Measurements from ENCODE around the gene MDM2.

MDM2 gene

DNA sequence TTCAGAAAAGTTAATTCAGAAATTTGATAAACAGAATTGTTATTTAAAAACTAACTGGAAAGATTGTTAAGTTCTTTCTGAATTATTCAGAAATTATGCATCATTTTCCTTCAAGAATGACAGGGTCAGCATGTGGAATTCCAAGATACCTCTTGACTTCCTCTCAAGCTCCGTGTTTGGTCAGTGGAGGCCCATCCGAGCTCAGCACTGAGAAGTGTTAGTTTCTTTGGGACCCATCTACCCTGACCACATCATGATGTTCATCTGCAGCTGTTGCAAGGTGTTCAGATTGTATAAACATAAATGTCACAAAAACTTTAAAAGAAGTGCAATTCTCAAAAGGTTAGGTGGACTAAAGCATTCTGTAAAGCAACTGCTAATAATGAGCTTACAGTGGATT is 33.7 kb downstream of the MDM2 start:
- Histone ChIP-seq H3K9ac (ENCODE audit: low read length) (no peak overlapping the region), H3K27me3 (ENCODE audit: control insufficient read depth, insufficient read depth, low read length) (no peaks in the 10 kb centered on the region), H3K36me3 (ENCODE audit: control insufficient read depth, insufficient read depth, low read length) (peaks cover 13% of the 10 kb centered on the region), H3K4me3 (ENCODE audit: low read length) (no peak overlapping the region), H3K27ac (ENCODE audit: low read depth, low read length) (no peak overlapping the region), H3K4me1 (ENCODE audit: control insufficient read depth, insufficient read depth, low read length) (no peaks in the 10 kb centered on the region)

GRCh38 chr12:68842123-68842522 is 34.1 kb downstream of the MDM2 start:
- Histone ChIP-seq H3K4me1 (ENCODE audit: control insufficient read depth, insufficient read depth, low read length) (no peaks in the 10 kb centered on the region), H3K27ac (ENCODE audit: low read depth, low read length) (no peak overlapping the region), H3K27me3 (ENCODE audit: control insufficient read depth, insufficient read depth, low read length) (no peaks in the 10 kb centered on the region), H3K36me3 (ENCODE audit: control insufficient read depth, insufficient read depth, low read length) (peaks cover 13% of the 10 kb centered on the region), H3K9ac (ENCODE audit: low read length) (no peak overlapping the region), H3K4me3 (ENCODE audit: low read length) (no peak overlapping the region)

GRCh38 chr12:68842784-68843567 is 35.0 kb downstream of the MDM2 start:
- no peak overlapping the region for H3K27ac ChIP-seq (ENCODE audit: low read depth, low read length)
- H3K9ac ChIP-seq (ENCODE audit: low read length): no peak overlapping the region
- no peaks in the 10 kb centered on the region for H3K4me1 ChIP-seq (ENCODE audit: control insufficient read depth, insufficient read depth, low read length)
- peaks cover 12% of the 10 kb centered on the region for H3K36me3 ChIP-seq (ENCODE audit: control insufficient read depth, insufficient read depth, low read length)
- no peaks in the 10 kb centered on the region for H3K27me3 ChIP-seq (ENCODE audit: control insufficient read depth, insufficient read depth, low read length)
- no peak overlapping the region for H3K4me3 ChIP-seq (ENCODE audit: low read length)

DNA sequence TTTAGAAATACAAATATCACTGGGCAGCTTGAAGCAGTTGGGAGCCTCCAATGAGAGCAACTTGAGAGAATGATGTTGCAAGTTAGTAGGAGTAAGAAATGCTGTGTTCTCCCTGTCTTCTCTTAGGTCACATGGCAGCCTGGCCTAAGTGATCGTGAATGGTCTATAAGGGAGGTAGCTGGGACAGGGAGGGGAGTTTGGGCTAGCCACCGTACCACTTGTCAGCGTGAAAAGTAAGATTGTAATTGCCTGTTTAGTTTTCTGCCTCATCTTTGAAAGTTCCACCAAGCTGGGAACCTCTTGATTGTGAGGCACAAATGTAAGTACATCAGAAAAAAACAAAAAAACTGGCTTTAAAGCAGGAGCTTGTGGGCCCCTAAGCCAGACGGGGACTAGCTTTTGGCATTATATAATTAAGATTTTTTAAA is 36.4 kb downstream of the MDM2 start:
- Histone ChIP-seq H3K36me3 (ENCODE audit: control insufficient read depth, insufficient read depth, low read length) (peaks cover 5% of the 10 kb centered on the region), H3K27me3 (ENCODE audit: control insufficient read depth, insufficient read depth, low read length) (no peaks in the 10 kb centered on the region), H3K4me3 (ENCODE audit: low read length) (no peak overlapping the region), H3K4me1 (ENCODE audit: control insufficient read depth, insufficient read depth, low read length) (no peaks in the 10 kb centered on the region), H3K9ac (ENCODE audit: low read length) (no peak overlapping the region), H3K27ac (ENCODE audit: low read depth, low read length) (no peak overlapping the region)

DNA sequence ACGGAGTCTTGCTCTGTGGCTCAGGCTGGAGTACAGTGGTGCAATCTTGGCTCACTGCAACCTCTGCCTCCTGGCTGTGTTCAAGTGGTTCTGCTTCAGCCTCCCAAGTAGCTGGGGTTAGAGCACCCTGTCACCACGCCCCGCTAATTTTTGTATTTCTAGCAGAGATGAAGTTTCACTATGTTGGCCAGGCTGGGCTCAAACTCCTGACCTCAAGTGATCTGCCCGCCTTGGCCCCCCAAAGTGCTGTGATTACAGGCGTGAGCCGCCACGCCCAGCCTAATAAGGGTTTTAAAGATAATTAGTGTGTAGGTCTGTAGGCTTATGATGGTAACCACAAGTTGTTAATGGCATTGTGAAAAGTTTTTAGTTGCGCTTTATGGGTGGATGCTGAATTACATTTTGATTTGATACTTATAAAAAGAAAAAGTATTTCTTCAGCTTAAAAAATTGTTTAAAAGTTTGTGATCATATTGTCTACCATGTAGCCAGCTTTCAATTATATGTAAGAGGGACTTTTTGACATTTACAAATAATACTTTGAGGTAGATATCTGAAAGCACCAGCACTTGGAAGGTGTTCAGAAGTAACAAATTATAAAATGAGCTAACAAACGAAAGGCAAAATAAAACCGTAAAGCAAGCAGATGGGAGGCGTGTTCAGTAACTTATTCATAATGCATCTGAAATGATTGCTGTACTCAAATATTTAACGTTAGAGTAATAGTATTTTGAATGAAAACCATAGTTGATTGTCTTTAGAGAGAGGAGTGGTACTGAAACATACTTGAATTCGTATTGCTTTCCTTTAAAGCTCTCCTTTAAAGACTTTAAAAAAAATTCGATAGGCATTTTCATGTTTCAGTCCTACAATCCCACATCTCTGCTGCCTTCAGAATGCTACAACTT is 37.1 kb downstream of the MDM2 start:
- no peaks in the 10 kb centered on the region for H3K4me1 ChIP-seq (ENCODE audit: control insufficient read depth, insufficient read depth, low read length)
- no peaks in the 10 kb centered on the region for H3K27me3 ChIP-seq (ENCODE audit: control insufficient read depth, insufficient read depth, low read length)
- H3K4me3 ChIP-seq (ENCODE audit: low read length): no peak overlapping the region
- no peak overlapping the region for H3K9ac ChIP-seq (ENCODE audit: low read length)
- no peak overlapping the region for H3K27ac ChIP-seq (ENCODE audit: low read depth, low read length)
- H3K36me3 ChIP-seq (ENCODE audit: control insufficient read depth, insufficient read depth, low read length): peaks cover 2% of the 10 kb centered on the region

- no peak overlapping the region for H3K4me3 ChIP-seq (ENCODE audit: low read length)
- no peak overlapping the region for H3K9ac ChIP-seq (ENCODE audit: low read length)
- no peaks in the 10 kb centered on the region for H3K27me3 ChIP-seq (ENCODE audit: control insufficient read depth, insufficient read depth, low read length)
Observed at GRCh38 chr12:68846811-68847210, 38.8 kb downstream of the MDM2 start.

DNA sequence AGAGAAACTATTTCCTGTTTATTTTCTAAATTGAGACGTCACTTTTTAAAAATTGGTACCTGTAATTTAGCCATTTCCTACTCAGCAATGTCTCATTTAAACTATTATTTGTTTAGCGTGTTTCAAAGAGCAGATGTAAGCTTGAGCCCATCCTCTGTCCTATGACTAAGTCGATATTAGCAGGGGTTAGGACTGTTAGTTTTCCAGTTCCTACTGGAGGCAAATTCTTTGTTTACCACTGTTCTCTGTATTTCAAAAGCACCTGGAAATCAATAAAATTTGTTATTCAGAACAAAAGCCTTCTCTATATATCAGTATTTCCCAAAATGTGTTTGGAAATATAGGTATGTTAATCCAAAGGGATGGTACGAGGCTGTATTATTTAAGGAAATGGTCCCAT is 42.4 kb downstream of the MDM2 start:
- Histone ChIP-seq H3K36me3 (ENCODE audit: control insufficient read depth, insufficient read depth, low read length) (no peaks in the 10 kb centered on the region), H3K4me1 (ENCODE audit: control insufficient read depth, insufficient read depth, low read length) (no peaks in the 10 kb centered on the region), H3K9ac (ENCODE audit: low read length) (no peak overlapping the region), H3K27ac (ENCODE audit: low read depth, low read length) (no peak overlapping the region), H3K4me3 (ENCODE audit: low read length) (no peak overlapping the region), H3K27me3 (ENCODE audit: control insufficient read depth, insufficient read depth, low read length) (no peaks in the 10 kb centered on the region)

More at GRCh38 chr12:68846811-68847210, 38.8 kb downstream of the MDM2 start:
- Histone ChIP-seq H3K4me1 (ENCODE audit: control insufficient read depth, insufficient read depth, low read length) (no peaks in the 10 kb centered on the region), H3K27ac (ENCODE audit: low read depth, low read length) (no peak overlapping the region), H3K36me3 (ENCODE audit: control insufficient read depth, insufficient read depth, low read length) (peaks cover 2% of the 10 kb centered on the region)

DNA sequence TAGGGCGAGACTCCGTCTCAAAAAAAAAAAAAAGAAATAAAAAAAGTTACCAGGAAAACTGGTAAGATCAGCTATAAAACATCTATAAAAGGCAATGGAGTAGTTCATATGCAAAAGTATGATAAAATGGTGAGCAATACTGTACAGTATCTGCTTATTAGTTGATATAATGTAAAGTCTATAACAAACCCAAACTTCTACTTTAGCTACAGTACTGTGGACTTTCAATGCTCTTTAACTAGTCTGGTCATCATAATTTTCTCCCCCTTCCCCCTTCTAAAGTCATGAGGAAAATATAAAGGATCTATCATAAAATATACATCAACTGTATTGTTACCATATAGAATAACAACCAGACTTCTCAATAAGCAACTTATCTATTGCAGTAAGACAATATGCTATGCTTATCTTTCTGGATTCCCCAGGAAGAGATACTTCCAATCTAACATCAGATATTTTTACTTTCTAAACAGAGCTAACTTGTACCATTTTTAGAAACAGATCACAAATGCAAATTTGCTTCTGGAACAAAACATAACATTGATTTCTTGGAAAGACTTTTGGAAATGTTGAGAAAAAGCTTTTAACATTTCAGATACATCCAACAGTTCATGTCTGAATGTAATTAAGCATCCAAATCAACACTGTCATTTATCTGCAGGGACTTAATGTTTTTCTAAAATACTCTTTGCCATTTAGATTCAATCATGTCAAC is 43.8 kb downstream of the MDM2 start:
- Histone ChIP-seq H3K9ac (ENCODE audit: low read length) (no peak overlapping the region), H3K36me3 (ENCODE audit: control insufficient read depth, insufficient read depth, low read length) (no peaks in the 10 kb centered on the region), H3K4me3 (ENCODE audit: low read length) (no peak overlapping the region), H3K27me3 (ENCODE audit: control insufficient read depth, insufficient read depth, low read length) (no peaks in the 10 kb centered on the region), H3K27ac (ENCODE audit: low read depth, low read length) (no peak overlapping the region), H3K4me1 (ENCODE audit: control insufficient read depth, insufficient read depth, low read length) (no peaks in the 10 kb centered on the region)

DNA sequence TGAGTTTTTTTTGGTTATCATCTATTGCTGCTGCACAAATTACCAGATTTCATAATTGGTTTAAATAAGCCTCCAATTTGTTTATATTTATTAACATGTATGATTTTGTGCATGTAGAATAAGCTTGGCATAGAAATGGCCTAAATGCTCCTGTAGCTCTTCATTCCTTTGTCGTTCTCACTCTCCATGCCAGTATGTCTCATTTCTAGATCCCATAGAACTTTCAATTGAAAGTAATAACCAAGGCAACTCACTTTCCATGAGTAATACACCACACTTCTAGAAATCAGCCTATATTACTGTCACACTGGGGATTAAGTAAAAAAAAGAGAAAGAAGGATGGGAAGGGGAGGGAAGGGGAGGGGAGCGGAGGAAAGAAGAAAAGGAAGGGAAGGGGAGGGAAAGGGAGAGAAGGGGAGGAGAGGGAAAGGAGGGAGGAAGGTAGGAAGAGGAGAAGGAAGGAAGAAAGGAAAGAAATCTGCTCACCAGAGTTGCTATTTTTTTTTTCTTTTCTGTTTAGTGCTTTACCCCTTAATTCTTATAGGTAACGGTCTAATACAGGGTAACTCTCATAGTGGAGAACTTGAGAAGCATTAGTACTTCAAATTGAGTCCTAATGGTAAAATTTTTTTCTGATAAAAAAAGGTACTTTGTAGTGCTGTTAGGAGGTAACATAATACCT is 45.6 kb downstream of the MDM2 start:
- Histone ChIP-seq H3K4me3 (ENCODE audit: low read length) (no peak overlapping the region), H3K4me1 (ENCODE audit: control insufficient read depth, insufficient read depth, low read length) (no peaks in the 10 kb centered on the region), H3K9ac (ENCODE audit: low read length) (no peak overlapping the region), H3K27ac (ENCODE audit: low read depth, low read length) (no peak overlapping the region), H3K27me3 (ENCODE audit: control insufficient read depth, insufficient read depth, low read length) (no peaks in the 10 kb centered on the region), H3K36me3 (ENCODE audit: control insufficient read depth, insufficient read depth, low read length) (no peaks in the 10 kb centered on the region)

GRCh38 chr12:68854078-68854468 is 46.1 kb downstream of the MDM2 start:
- H3K4me1 ChIP-seq (ENCODE audit: control insufficient read depth, insufficient read depth, low read length): no peaks in the 10 kb centered on the region
- H3K9ac ChIP-seq (ENCODE audit: low read length): no peak overlapping the region
- H3K27me3 ChIP-seq (ENCODE audit: control insufficient read depth, insufficient read depth, low read length): no peaks in the 10 kb centered on the region
- no peak overlapping the region for H3K27ac ChIP-seq (ENCODE audit: low read depth, low read length)
- H3K4me3 ChIP-seq (ENCODE audit: low read length): no peak overlapping the region
- no peaks in the 10 kb centered on the region for H3K36me3 ChIP-seq (ENCODE audit: control insufficient read depth, insufficient read depth, low read length)

- Histone ChIP-seq H3K27ac (ENCODE audit: low read depth, low read length) (no peak overlapping the region), H3K4me3 (ENCODE audit: low read length) (no peak overlapping the region), H3K27me3 (ENCODE audit: control insufficient read depth, insufficient read depth, low read length) (no peaks in the 10 kb centered on the region), H3K9ac (ENCODE audit: low read length) (no peak overlapping the region), H3K4me1 (ENCODE audit: control insufficient read depth, insufficient read depth, low read length) (no peaks in the 10 kb centered on the region), H3K36me3 (ENCODE audit: control insufficient read depth, insufficient read depth, low read length) (no peaks in the 10 kb centered on the region)
Observed at GRCh38 chr12:68854554-68854953, 46.6 kb downstream of the MDM2 start.

DNA sequence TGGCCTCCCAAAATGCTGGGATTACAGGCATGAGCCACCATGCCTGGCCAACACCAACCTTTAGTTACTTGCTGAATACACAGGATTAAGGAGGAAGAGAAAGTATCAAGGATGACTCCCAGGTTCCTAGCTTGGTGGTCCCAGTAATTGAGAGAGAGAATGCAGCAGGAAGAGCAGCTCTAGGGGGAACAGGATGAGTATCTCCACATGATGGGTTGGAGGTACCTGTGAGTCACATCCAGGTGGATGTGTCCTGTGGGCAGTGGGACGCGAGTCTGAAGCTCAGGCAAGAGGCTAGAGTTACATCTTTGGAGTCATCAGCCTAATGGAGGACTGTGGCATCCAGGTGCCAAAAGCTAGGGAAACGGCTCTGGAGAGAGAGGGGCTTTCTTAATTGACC is 47.1 kb downstream of the MDM2 start:
- H3K36me3 ChIP-seq (ENCODE audit: control insufficient read depth, insufficient read depth, low read length): no peaks in the 10 kb centered on the region
- no peak overlapping the region for H3K9ac ChIP-seq (ENCODE audit: low read length)
- H3K4me3 ChIP-seq (ENCODE audit: low read length): no peak overlapping the region
- H3K4me1 ChIP-seq (ENCODE audit: control insufficient read depth, insufficient read depth, low read length): no peaks in the 10 kb centered on the region
- H3K27ac ChIP-seq (ENCODE audit: low read depth, low read length): no peak overlapping the region
- no peaks in the 10 kb centered on the region for H3K27me3 ChIP-seq (ENCODE audit: control insufficient read depth, insufficient read depth, low read length)

Data from rectal smooth muscle tissue (tissue), 1 donor.